ENCODE measurements around the gene ANAPC1.
"Not testable (repeated sequence)": the region's sequence is repeated elsewhere in the genome, so short reads cannot be mapped to it uniquely, and the experiment has no call there.

ANAPC1 gene

GRCh38 chr2:111812970-111813622 is 70.9 kb downstream of the ANAPC1 start:
- DNase-seq (ENCODE audit: low spot score) = not testable (repeated sequence)

- not testable (repeated sequence) for DNase-seq (ENCODE audit: low spot score)
Measured at GRCh38 chr2:111790633-111791032, 93.4 kb downstream of the ANAPC1 start.

- not testable (repeated sequence) for DNase-seq (ENCODE audit: low spot score)
Measured at GRCh38 chr2:111784081-111784480, 99.9 kb downstream of the ANAPC1 start.

GRCh38 chr2:111782195-111782594 is 101.8 kb downstream of the ANAPC1 start:
- not testable (repeated sequence) for DNase-seq (ENCODE audit: low spot score)

GRCh38 chr2:111781443-111782094 is 102.4 kb downstream of the ANAPC1 start:
- DNase-seq (ENCODE audit: low spot score) = not testable (repeated sequence)

GRCh38 chr2:111777155-111777554 is 106.8 kb downstream of the ANAPC1 start:
- DNase-seq (ENCODE audit: low spot score) = not testable (repeated sequence)

- not testable (repeated sequence) for DNase-seq (ENCODE audit: low spot score)
Measured at GRCh38 chr2:111776296-111776695, 107.7 kb downstream of the ANAPC1 start.

GRCh38 chr2:111772180-111772579 is 111.8 kb downstream of the ANAPC1 start:
- DNase-seq (ENCODE audit: low spot score) = not testable (repeated sequence)

GRCh38 chr2:111770916-111771658 is 112.9 kb downstream of the ANAPC1 start:
- not testable (repeated sequence) for DNase-seq (ENCODE audit: low spot score)

- DNase-seq (ENCODE audit: low spot score) = not testable (repeated sequence)
Measured at GRCh38 chr2:111768266-111769190, 115.5 kb downstream of the ANAPC1 start.

GRCh38 chr2:111767087-111767486 is 116.9 kb downstream of the ANAPC1 start:
- DNase-seq (ENCODE audit: low spot score) = not testable (repeated sequence)

- DNase-seq (ENCODE audit: low spot score) = not testable (repeated sequence)
Measured at GRCh38 chr2:111766295-111766694, 117.7 kb downstream of the ANAPC1 start.

GRCh38 chr2:111764151-111764550 is 119.8 kb downstream of the ANAPC1 start:
- DNase-seq (ENCODE audit: low spot score) = not testable (repeated sequence)

- not testable (repeated sequence) for DNase-seq (ENCODE audit: low spot score)
Measured at GRCh38 chr2:111760697-111761284, 123.2 kb downstream of the ANAPC1 start.

- DNase-seq (ENCODE audit: low spot score) = not testable (repeated sequence)
Measured at GRCh38 chr2:111752533-111752932, 131.5 kb downstream of the ANAPC1 start.

- not testable (repeated sequence) for DNase-seq (ENCODE audit: low spot score)
Measured at GRCh38 chr2:111750641-111751040, 133.4 kb downstream of the ANAPC1 start.

- DNase-seq (ENCODE audit: low spot score) = not testable (repeated sequence)
Measured at GRCh38 chr2:111748429-111748828, 135.6 kb downstream of the ANAPC1 start.

- DNase-seq (ENCODE audit: low spot score) = not testable (repeated sequence)
Measured at GRCh38 chr2:111747410-111748115, 136.4 kb downstream of the ANAPC1 start.

GRCh38 chr2:111744751-111745150 is 139.2 kb downstream of the ANAPC1 start:
- DNase-seq (ENCODE audit: low spot score) = not testable (repeated sequence)

- not testable (repeated sequence) for DNase-seq (ENCODE audit: low spot score)
Measured at GRCh38 chr2:111741517-111741916, 142.5 kb downstream of the ANAPC1 start.

Measured in AG08396 (cell line).